Measurements from ENCODE around the gene VMAC.

VMAC gene

DNA sequence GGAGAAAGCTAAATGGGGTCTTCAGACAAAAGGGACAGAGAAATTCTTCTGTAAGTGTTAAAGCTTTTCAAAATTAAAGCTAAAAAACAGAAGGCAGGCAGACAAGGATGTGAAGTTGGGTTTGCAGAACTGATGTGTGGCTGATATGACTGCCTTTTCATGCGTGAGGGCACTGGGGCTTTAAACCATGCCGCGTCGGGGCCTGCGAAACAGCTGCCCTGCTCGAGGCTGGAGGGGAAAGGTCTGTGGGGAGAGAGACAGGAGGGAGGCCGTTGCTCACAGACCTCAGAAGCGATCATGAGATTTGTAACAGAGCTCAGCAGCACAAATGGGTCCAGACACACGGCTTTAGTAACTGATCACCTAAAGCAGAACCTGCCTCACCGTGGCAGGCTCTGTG is 32.9 kb downstream of the VMAC start:
- Histone ChIP-seq H3K79me1 (ENCODE audit: low read length) (peaks cover 17% of the 10 kb centered on the region), H4K8ac (ENCODE audit: low read depth, low read length) (no peak overlapping the region), H3K27ac (ENCODE audit: low read depth, low read length) (no peak overlapping the region), H3K56ac (ENCODE audit: low read length) (no peak overlapping the region), H3K4me2 (ENCODE audit: low read length) (no peak overlapping the region), H4K5ac (ENCODE audit: low read length) (no peak overlapping the region), H3K79me2 (ENCODE audit: control insufficient read depth, insufficient read depth, low read length) (peaks cover 1% of the 10 kb centered on the region), H2BK15ac (replicated peaks; ENCODE audit: low read depth) (no peak overlapping the region), H3K18ac (ENCODE audit: low read length) (no peak overlapping the region), H3K4me3 (ENCODE audit: low read length) (no peak overlapping the region), H3K4me1 (ENCODE audit: control insufficient read depth, low read depth, low read length) (no peaks in the 10 kb centered on the region), H3K27me3 (ENCODE audit: insufficient read depth, low read length, poor library complexity) (no peaks in the 10 kb centered on the region), H2BK120ac (ENCODE audit: low read depth, low read length) (no peak overlapping the region), H3K23ac (ENCODE audit: low read length) (no peak overlapping the region), H2AK5ac (ENCODE audit: low read length) (no peak overlapping the region), H3K4ac (ENCODE audit: low read depth, low read length) (no peak overlapping the region), H3K36me3 (ENCODE audit: control insufficient read depth, insufficient read depth, low read length) (peaks cover 11% of the 10 kb centered on the region), H3K9ac (ENCODE audit: low read length) (no peak overlapping the region), H2BK5ac (ENCODE audit: low read length) (no peak overlapping the region)
- WGBS (ENCODE audit: extremely low coverage, insufficient coverage, low lambda C conversion rate), result no CpG with 5 or more reads among the region's 10 CpGs
- DNase-seq, result no peak

DNA sequence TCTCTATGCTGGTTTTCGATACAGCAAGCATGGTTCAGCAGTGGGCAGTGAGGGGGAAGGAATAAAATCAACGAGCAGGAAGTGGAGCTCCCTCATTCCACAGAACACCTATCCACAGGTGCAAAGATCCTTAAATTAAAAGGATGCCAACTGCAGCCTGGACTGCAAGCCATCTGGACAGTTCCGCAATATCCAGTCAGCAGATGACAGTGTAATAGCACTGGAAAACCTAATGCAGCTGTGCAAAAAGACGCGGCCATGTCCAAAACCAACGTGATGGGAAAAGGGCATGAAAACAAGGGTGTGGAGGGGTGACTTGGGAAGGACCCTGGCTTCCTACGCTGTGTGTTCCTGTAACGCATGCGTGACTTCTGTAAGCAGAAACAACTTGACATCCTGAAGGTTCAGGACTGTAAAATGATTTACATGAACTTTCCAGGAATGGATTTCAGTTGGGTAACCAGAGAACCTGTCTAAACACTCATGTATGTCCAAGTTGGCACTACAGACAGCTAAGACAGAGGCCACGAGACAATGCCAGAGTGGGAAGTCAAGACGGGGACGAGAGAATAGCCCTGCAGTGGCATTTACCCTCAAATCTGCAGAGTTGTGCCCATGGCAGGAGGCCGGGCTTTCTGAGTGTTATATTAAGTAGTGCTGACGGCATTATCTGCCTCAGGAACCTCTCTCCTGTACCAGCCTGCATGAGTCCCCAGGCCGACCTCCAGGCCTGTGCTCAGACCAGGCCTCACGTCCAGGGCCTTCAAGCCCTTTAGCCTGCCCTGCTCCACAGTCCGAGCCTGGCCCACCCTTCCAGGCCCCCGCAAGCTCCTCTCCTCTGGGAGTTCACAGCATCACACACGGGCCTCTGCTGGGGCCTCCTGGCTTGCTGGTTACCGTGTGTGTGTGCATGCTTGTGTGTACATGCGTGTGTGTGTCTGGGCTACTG is 35.9 kb downstream of the VMAC start:
- no peak overlapping the region for H2BK15ac ChIP-seq (replicated peaks; ENCODE audit: low read depth)
- no peak overlapping the region for H3K56ac ChIP-seq (ENCODE audit: low read length)
- H4K8ac ChIP-seq (ENCODE audit: low read depth, low read length), result no peak overlapping the region
- H3K4me1 ChIP-seq (ENCODE audit: control insufficient read depth, low read depth, low read length), result no peaks in the 10 kb centered on the region
- H3K27me3 ChIP-seq (ENCODE audit: insufficient read depth, low read length, poor library complexity), result no peaks in the 10 kb centered on the region
- H3K79me2 ChIP-seq (ENCODE audit: control insufficient read depth, insufficient read depth, low read length), result peaks cover 6% of the 10 kb centered on the region
- H2AK5ac ChIP-seq (ENCODE audit: low read length), result no peak overlapping the region
- H3K4me2 ChIP-seq (ENCODE audit: low read length), result no peak overlapping the region
- H3K27ac ChIP-seq (ENCODE audit: low read depth, low read length), result no peak overlapping the region
- H3K18ac ChIP-seq (ENCODE audit: low read length), result no peak overlapping the region
- H3K4ac ChIP-seq (ENCODE audit: low read depth, low read length), result no peak overlapping the region
- WGBS (ENCODE audit: extremely low coverage, insufficient coverage, low lambda C conversion rate), result no CpG with 5 or more reads among the region's 21 CpGs
- peaks cover 8% of the 10 kb centered on the region for H3K36me3 ChIP-seq (ENCODE audit: control insufficient read depth, insufficient read depth, low read length)
- H2BK5ac ChIP-seq (ENCODE audit: low read length), result no peak overlapping the region
- H3K9ac ChIP-seq (ENCODE audit: low read length), result no peak overlapping the region
- no peak overlapping the region for H4K5ac ChIP-seq (ENCODE audit: low read length)
- no peak overlapping the region for H3K4me3 ChIP-seq (ENCODE audit: low read length)
- peaks cover 22% of the 10 kb centered on the region for H3K79me1 ChIP-seq (ENCODE audit: low read length)
- no peak overlapping the region for H3K23ac ChIP-seq (ENCODE audit: low read length)
- no peak overlapping the region for H2BK120ac ChIP-seq (ENCODE audit: low read depth, low read length)
- no peak for DNase-seq

DNA sequence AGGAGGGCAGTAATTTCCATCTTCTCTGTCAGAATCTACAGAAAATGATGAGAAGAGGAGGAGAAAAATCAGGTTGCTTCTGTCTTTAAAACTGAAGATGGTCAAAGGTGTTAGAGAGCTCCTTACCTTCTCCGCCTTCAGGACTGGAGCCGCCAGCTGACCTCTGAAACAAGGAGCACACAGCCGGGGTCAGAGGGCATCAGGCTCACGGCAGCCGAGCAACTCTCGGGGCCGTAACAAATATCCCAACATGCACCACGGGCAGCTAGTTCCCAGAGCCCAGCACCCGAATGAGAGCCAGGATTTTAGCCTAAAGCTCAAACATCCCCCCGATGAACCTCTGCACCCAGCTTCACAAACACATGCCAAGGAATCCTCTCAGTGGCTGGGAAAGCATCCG is 37.0 kb downstream of the VMAC start:
- H2BK5ac ChIP-seq (ENCODE audit: low read length), result no peak overlapping the region
- no peak overlapping the region for H3K4me3 ChIP-seq (ENCODE audit: low read length)
- H3K79me2 ChIP-seq (ENCODE audit: control insufficient read depth, insufficient read depth, low read length), result peaks cover 11% of the 10 kb centered on the region
- H2AK5ac ChIP-seq (ENCODE audit: low read length), result no peak overlapping the region
- H3K23ac ChIP-seq (ENCODE audit: low read length), result no peak overlapping the region
- H3K4me1 ChIP-seq (ENCODE audit: control insufficient read depth, low read depth, low read length), result no peaks in the 10 kb centered on the region
- H3K79me1 ChIP-seq (ENCODE audit: low read length), result peaks cover 26% of the 10 kb centered on the region
- H4K5ac ChIP-seq (ENCODE audit: low read length), result no peak overlapping the region
- no peak overlapping the region for H3K9ac ChIP-seq (ENCODE audit: low read length)
- H3K4me2 ChIP-seq (ENCODE audit: low read length), result no peak overlapping the region
- H2BK120ac ChIP-seq (ENCODE audit: low read depth, low read length), result no peak overlapping the region
- H3K27me3 ChIP-seq (ENCODE audit: insufficient read depth, low read length, poor library complexity), result no peaks in the 10 kb centered on the region
- H3K4ac ChIP-seq (ENCODE audit: low read depth, low read length), result no peak overlapping the region
- no peak for DNase-seq
- no peak overlapping the region for H4K8ac ChIP-seq (ENCODE audit: low read depth, low read length)
- no peak overlapping the region for H2BK15ac ChIP-seq (replicated peaks; ENCODE audit: low read depth)
- H3K27ac ChIP-seq (ENCODE audit: low read depth, low read length), result no peak overlapping the region
- no peak overlapping the region for H3K56ac ChIP-seq (ENCODE audit: low read length)
- peaks cover 6% of the 10 kb centered on the region for H3K36me3 ChIP-seq (ENCODE audit: control insufficient read depth, insufficient read depth, low read length)
- no peak overlapping the region for H3K18ac ChIP-seq (ENCODE audit: low read length)
- no CpG with 5 or more reads among the region's 11 CpGs for WGBS (ENCODE audit: extremely low coverage, insufficient coverage, low lambda C conversion rate)

DNA sequence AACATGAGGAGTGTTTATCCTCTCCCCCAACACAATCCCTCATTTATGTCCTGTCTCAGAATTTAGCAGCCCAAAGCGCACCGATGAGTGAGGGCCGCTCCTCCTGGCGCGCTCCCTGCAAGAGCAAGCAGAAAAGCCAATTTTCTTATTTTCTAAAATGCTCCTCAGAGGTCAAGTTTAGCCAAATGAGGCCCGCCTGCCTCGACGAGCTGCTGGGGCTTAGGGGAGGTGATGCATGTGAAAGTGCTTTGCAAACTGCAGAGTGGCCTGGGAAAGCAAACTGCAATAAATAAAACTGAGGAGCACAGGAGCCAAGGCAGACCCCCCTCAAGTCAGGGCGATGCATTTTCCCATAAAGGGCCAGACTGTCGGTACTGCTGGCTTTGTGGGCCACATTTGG is 38.4 kb downstream of the VMAC start:
- Histone ChIP-seq H2AK5ac (ENCODE audit: low read length) (no peak overlapping the region), H3K18ac (ENCODE audit: low read length) (no peak overlapping the region), H3K27ac (ENCODE audit: low read depth, low read length) (no peak overlapping the region), H4K5ac (ENCODE audit: low read length) (no peak overlapping the region), H3K36me3 (ENCODE audit: control insufficient read depth, insufficient read depth, low read length) (peaks cover 5% of the 10 kb centered on the region), H3K4me3 (ENCODE audit: low read length) (no peak overlapping the region), H3K4me2 (ENCODE audit: low read length) (no peak overlapping the region), H3K79me2 (ENCODE audit: control insufficient read depth, insufficient read depth, low read length) (peaks cover 19% of the 10 kb centered on the region), H3K79me1 (ENCODE audit: low read length) (peaks cover 33% of the 10 kb centered on the region), H2BK15ac (replicated peaks; ENCODE audit: low read depth) (no peak overlapping the region), H3K9ac (ENCODE audit: low read length) (no peak overlapping the region), H3K4me1 (ENCODE audit: control insufficient read depth, low read depth, low read length) (no peaks in the 10 kb centered on the region), H2BK120ac (ENCODE audit: low read depth, low read length) (no peak overlapping the region), H3K23ac (ENCODE audit: low read length) (no peak overlapping the region), H3K4ac (ENCODE audit: low read depth, low read length) (no peak overlapping the region), H3K56ac (ENCODE audit: low read length) (no peak overlapping the region), H4K8ac (ENCODE audit: low read depth, low read length) (no peak overlapping the region), H3K27me3 (ENCODE audit: insufficient read depth, low read length, poor library complexity) (no peaks in the 10 kb centered on the region), H2BK5ac (ENCODE audit: low read length) (no peak overlapping the region)
- no peak for DNase-seq
- no CpG with 5 or more reads among the region's 10 CpGs for WGBS (ENCODE audit: extremely low coverage, insufficient coverage, low lambda C conversion rate)

DNA sequence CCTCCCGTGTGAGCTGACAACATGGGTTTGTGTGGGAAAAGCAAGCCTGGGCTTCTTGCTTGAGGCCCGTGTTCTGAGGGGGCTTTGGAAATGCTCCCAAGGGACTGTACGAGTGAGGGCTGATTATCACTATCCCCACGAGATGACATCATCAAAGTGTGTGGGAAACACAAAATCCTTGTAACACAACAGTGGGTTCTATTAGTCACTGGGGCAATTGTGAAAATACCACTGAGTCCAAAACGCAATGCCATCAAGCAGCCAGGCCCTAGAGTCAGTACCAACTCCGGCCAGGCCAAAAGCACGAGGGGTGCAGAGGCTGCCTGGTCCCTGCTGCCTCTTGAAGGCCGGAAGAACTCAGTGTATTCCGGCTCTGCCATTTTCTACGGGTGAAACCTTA is 39.0 kb downstream of the VMAC start:
- no CpG with 5 or more reads among the region's 10 CpGs for WGBS (ENCODE audit: extremely low coverage, insufficient coverage, low lambda C conversion rate)
- H3K36me3 ChIP-seq (ENCODE audit: control insufficient read depth, insufficient read depth, low read length), result peaks cover 5% of the 10 kb centered on the region

More for the DNA sequence above, 39.0 kb downstream of the VMAC start:
- no peak overlapping the region for H2BK5ac ChIP-seq (ENCODE audit: low read length)
- no peak overlapping the region for H3K9ac ChIP-seq (ENCODE audit: low read length)
- H3K4me2 ChIP-seq (ENCODE audit: low read length), result no peak overlapping the region
- no peaks in the 10 kb centered on the region for H3K4me1 ChIP-seq (ENCODE audit: control insufficient read depth, low read depth, low read length)
- H2BK120ac ChIP-seq (ENCODE audit: low read depth, low read length), result no peak overlapping the region
- H3K18ac ChIP-seq (ENCODE audit: low read length), result no peak overlapping the region
- H4K8ac ChIP-seq (ENCODE audit: low read depth, low read length), result no peak overlapping the region
- no peak overlapping the region for H3K23ac ChIP-seq (ENCODE audit: low read length)
- no peak overlapping the region for H4K5ac ChIP-seq (ENCODE audit: low read length)
- H3K27ac ChIP-seq (ENCODE audit: low read depth, low read length), result no peak overlapping the region
- H3K79me2 ChIP-seq (ENCODE audit: control insufficient read depth, insufficient read depth, low read length), result peaks cover 21% of the 10 kb centered on the region
- H3K79me1 ChIP-seq (ENCODE audit: low read length), result peaks cover 35% of the 10 kb centered on the region
- no peaks in the 10 kb centered on the region for H3K27me3 ChIP-seq (ENCODE audit: insufficient read depth, low read length, poor library complexity)
- no peak overlapping the region for H2BK15ac ChIP-seq (replicated peaks; ENCODE audit: low read depth)
- no peak overlapping the region for H3K4me3 ChIP-seq (ENCODE audit: low read length)
- no peak overlapping the region for H2AK5ac ChIP-seq (ENCODE audit: low read length)
- DNase-seq, result no peak
- H3K56ac ChIP-seq (ENCODE audit: low read length), result no peak overlapping the region
- no peak overlapping the region for H3K4ac ChIP-seq (ENCODE audit: low read depth, low read length)
